ENCODE measurements around the gene HSP90AB1.
"Not testable (repeated sequence)": the region's sequence is repeated elsewhere in the genome, so short reads cannot be mapped to it uniquely, and the experiment has no call there.

HSP90AB1 gene

DNA sequence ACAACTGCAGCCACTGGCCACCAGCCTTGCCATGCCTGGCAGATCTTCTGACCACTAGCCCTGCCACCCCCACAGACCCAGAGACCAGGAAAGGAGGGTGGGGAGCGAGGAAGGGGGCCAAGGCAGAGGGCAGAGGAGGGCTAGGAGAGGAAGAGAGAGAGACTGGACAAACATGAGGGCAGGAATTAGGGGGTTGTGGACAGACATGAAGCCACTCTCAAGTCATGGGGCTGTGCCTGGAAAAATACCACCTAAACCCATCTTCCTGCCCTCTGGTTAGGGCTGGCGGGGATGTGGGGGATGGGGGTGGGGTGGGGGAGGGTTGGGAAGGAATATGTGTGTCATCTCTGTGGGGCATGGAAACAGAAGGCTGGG lies 25.0 kb upstream of the HSP90AB1 start:
- FAIRE-seq: no peak
- DNase-seq (ENCODE audit: extremely low spot score, insufficient read length, low read depth): no peak

DNA sequence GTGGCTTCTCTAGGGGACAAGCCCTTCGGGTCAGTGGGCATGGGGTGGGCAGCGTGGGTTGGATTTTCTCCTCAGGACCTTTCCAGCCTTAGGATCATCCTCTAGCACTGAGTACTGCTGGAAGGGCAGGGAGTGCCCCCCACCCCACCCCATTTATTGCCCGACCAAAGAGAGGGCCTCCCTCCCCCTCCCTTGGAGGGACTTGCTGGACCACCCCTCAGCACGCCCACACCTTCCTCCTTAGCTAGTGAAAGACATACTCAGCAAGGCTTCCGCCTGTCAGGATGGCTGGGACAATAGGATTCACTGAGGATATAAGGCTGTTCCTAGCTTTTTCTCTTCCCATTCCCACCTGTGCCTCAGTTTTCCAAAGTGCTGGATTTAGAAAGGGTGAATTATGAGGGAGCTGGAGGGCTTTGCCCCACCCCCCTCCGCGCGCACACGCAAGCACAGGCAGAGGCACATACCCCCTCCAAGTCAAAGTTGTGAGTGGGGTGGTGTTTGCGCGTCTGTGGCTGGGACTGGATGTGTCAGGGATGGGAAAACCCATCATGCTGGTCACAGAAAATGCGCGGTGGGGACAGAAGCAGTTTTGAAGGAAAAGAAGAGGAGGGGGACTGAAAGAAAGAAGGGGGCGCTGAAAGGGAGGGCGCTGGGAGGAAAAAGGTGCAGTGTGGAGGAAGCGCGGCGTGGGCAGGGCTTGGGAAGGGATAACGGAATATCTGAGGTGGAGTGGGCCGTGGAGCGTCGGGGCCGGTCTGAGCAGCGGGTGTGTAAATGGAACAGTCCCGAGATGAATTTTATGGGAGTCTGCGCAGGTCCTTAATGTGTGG lies 24.2 kb upstream of the HSP90AB1 start:
- no peak for DNase-seq (ENCODE audit: extremely low spot score, insufficient read length, low read depth)
- FAIRE-seq: no peak

DNA sequence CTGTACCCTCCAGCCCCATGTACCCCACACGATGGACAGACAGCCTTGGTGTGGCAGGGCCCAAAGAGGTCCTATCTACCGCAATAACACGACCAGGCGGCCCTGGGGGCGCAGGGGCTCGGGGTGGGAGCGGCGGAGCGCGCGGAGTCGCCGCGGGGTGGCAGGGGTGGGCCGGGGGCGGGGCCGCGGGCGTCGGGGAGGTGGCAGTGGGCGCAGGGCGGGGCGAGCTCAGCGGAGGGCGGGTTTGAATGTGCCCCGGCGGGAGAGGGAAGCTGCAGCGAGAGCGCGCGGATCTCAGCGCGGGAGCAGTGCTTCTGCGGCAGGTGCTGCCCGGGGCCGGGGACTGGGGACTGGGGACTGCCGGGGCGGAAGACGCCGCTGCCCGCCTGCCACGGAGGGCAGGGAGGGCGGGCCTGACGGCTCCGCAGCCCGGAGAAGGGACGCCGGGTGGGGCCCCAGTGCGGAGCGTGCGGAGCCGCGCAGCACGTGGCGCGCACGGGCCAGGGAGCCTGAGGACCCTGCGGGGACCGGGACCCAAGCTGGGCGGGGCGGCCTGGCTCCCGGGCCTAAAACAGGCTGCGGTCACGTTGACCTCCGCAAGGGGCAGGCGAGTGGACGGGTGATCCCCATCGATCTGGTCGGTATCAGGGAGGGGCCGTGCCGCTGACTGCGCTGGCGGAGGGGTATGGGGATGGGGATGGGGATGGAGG lies 23.4 kb upstream of the HSP90AB1 start, which contains the start of gene SLC29A1:
Gene SLC29A1, plus strand, starts transcription at position 277 of the 710 bp plus-strand sequence. CDS start 3,719 bp downstream, outside the sequence.
- FAIRE-seq (no peak), DNase-seq (ENCODE audit: extremely low spot score, insufficient read length, low read depth) (peak; percentile 86)

DNA sequence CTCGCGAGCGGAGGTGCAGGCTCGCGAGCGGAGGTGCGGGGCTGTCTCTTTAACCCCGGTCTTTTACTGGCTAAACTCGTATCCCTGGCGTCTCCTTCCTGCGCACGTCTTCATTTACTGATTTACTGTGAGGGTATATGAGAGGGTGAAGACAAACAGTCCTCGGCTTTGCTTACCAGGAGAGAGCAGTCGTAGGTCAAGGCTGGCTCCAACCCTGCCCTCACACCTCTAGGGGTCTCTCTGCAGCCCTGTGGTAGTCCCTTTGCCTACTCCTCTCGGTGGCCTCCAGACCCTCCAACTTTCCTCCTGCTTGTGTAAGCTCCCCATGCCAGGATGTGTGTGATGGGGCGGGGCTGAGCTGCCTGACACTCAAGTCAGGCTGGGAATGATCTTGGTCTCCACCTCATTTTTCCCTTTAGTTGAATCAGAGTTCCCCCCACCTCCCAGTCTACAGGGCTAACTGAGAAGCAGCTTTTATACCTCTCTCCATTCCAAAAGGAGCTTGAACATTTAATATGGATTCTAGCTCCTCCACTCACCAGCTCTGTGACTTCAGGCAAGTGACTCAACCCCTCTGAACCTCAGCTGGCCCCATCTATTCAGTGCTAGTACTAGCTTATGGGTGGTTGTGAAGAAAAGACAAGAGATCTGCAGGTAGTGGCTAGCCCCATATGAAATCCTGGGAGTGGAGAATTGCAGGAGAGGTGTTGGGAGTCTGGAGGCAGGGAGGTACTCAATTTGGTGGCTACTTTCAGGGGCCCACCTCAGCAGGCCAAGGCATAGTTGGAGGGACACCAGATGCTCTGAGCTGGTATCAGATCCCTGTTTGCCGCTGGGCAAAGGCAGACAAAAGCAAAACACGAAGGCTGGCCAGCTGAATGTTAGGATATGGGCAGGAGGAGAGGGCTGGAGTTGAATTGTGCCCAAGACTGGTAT lies 22.6 kb upstream of the HSP90AB1 start:
- DNase-seq (ENCODE audit: extremely low spot score, insufficient read length, low read depth) (no peak), FAIRE-seq (peak; percentile 42)

DNA sequence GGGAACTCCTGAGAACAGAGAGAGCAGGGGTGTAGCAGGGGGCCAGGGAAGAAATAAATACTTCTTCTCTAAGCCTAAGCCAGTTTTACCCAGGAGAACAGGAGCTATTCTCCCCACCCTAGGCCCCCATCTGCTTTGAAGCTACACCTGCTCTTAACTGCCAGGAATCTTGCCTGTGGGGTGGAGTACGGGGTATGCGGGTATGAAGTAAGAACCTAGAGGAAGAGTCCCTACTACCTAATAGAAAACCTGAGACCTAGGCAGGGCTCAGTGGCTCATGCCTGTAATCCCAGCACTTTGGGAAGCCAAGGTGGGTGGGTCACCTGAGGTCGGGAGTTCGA lies 22.0 kb upstream of the HSP90AB1 start:
- DNase-seq (ENCODE audit: extremely low spot score, insufficient read length, low read depth) (no peak), FAIRE-seq (no peak)

DNA sequence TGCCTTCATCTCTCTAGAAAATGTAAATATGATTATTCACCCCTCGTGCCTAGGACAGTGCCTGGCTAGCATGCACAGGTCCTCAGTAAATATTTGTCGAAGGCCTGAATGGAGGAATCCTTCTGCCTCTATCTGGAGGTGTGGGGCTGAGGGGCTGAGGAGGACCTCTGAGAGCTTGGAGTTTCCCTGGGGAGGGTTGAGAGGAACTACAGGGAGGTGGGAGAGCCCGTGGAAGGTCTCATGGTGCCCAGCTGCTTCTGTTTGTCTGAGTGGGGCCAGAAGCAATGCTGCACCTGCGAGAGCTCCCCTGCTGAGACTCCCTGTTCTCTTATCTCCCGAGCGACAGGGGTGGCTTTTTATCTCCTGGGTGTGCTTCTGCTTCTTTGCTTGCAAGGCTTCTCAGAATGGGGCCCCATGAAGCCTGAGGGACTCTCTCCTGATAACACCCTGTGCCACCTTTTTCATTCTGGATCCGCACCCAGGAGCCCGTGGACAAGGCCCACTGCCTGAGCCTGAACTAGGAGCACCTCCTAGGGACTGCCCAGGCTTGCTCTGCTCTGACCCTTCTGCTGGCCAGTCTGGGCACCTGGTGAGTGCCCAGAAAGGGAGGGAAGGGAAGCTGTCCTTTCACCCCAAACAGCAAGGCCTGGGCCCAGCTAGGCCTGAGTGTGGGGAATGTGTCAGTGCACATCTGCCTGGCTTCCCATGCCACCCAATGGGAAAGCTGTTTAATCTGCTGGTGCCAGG lies 21.1 kb upstream of the HSP90AB1 start:
- no peak for FAIRE-seq
- DNase-seq (ENCODE audit: extremely low spot score, insufficient read length, low read depth): no peak

GRCh38 chr6:44226368-44227147 lies 20.3 kb upstream of the HSP90AB1 start:
- no peak for FAIRE-seq
- DNase-seq (ENCODE audit: extremely low spot score, insufficient read length, low read depth): no peak

GRCh38 chr6:44227148-44227793 lies 19.6 kb upstream of the HSP90AB1 start:
- DNase-seq (ENCODE audit: extremely low spot score, insufficient read length, low read depth): no peak
- no peak for FAIRE-seq

DNA sequence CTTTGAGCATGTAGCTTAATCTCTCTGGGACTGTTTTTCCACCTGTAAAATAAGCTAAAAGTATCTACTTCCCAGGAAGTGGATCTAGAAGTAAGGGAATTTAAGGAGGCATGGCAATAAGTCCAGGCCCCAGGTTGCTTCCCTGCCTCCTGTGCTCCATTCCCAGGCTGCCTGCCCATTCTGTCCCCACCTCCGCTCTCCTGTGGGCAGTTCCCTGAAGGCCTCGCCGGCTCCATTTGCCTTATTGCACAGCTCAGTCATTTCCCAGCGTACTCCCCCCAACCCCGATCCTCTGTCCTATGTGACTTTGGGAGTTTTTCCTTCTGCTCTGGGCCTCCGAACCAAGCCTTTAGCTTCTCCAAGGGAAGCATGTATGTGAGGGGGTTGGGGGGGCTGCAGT lies 18.9 kb upstream of the HSP90AB1 start:
- FAIRE-seq (no peak), DNase-seq (ENCODE audit: extremely low spot score, insufficient read length, low read depth) (no peak)

- DNase-seq (ENCODE audit: extremely low spot score, insufficient read length, low read depth): no peak
- FAIRE-seq: no peak
Measured at GRCh38 chr6:44228433-44228832, 18.5 kb upstream of the HSP90AB1 start.

DNA sequence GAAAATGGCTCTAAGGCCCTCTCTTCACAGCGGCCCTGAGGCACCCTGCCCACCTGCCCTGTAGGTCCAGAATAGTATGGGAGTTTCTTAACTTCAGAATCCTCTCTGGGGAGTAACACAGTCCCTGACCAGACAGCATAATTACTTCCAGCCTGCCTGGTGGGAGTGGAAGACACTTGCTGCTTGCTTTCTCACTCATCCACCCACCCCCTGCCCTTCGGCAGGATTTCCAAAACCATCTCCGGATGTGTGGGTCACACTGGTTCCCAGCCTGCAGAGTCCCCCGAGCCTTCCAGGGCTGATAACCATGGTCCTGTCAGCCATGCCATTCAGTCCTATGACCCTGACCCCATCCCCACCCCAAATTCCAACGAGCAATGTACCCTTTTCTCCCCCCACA lies 18.1 kb upstream of the HSP90AB1 start:
- FAIRE-seq (no peak), DNase-seq (ENCODE audit: extremely low spot score, insufficient read length, low read depth) (no peak)

DNA sequence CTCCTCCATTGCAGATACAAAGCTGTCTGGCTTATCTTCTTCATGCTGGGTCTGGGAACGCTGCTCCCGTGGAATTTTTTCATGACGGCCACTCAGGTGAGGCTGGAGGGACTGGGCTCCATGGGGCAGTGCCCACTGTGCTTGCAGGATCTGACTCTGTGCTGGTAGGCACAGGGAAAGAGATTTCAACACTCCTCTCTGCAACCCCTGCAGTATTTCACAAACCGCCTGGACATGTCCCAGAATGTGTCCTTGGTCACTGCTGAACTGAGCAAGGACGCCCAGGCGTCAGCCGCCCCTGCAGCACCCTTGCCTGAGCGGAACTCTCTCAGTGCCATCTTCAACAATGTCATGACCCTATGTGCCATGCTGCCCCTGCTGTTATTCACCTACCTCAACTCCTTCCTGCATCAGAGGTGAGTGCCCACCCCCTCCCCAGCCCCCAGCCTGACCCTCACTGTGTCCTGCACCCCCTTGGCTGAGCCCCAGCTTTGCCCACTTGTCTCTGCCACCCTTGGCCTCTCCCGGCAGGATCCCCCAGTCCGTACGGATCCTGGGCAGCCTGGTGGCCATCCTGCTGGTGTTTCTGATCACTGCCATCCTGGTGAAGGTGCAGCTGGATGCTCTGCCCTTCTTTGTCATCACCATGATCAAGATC lies 17.4 kb upstream of the HSP90AB1 start:
- no peak for FAIRE-seq

DNA sequence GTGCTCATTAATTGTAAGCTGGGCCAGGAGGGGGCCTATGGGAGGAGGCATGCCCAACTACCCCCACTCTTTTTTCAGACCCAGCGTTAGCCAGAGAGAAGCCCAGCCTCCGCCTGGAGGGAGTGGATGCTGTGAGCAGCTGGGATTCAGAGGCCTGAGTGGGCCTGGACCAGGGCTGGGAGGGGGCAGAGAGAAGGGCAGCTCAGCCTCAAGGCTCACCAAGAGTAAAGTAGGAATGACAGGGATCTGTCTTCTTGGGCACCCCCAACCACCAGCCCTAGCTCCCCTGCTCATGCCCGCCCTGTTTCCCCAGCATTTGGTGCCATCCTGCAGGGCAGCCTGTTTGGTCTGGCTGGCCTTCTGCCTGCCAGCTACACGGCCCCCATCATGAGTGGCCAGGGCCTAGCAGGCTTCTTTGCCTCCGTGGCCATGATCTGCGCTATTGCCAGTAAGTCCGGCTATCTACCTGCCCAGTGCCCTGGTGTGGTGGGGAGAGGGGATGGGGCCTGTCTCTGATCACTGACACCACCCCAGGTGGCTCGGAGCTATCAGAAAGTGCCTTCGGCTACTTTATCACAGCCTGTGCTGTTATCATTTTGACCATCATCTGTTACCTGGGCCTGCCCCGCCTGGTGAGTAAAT lies 16.7 kb upstream of the HSP90AB1 start:
- DNase-seq (ENCODE audit: extremely low spot score, insufficient read length, low read depth) (no peak), FAIRE-seq (no peak)

More for the DNA sequence above, 17.4 kb upstream of the HSP90AB1 start:
- no peak for DNase-seq (ENCODE audit: extremely low spot score, insufficient read length, low read depth)

- not testable (repeated sequence) for FAIRE-seq; DNase-seq (ENCODE audit: extremely low spot score, insufficient read length, low read depth)
Measured at GRCh38 chr6:44231426-44231825, 15.5 kb upstream of the HSP90AB1 start.

DNA sequence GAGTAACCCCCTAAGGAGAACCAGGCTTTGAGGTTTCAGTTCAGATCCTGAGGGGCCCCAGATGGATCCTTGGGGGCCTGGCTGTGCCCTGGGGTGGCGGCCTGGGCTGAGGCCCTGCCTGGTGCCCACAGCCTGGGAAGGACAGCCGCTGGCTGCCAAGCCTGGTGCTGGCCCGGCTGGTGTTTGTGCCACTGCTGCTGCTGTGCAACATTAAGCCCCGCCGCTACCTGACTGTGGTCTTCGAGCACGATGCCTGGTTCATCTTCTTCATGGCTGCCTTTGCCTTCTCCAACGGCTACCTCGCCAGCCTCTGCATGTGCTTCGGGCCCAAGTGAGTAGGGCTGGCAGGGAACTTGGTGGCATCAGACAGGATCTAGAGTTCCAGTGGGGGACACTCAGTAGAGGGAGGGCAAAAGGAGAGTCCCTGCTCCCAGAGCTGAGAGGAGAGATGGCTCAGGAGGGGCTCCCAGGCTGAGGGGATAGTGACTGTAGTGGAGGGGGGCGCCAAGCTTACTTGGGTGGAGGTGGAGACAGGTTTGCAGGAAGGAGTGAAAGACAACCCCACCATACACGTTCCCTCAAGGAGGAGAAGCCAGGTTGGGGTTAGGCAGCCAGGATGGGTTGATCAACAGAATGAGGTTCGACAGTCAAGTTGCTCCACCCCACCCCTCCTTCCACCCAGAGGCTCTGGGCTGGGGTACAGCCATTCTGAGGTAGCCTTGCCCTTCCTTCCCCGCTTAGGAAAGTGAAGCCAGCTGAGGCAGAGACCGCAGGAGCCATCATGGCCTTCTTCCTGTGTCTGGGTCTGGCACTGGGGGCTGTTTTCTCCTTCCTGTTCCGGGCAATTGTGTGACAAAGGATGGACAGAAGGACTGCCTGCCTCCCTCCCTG lies 14.0 kb upstream of the HSP90AB1 start:
- no peak for FAIRE-seq
- DNase-seq (ENCODE audit: extremely low spot score, insufficient read length, low read depth): no peak

GRCh38 chr6:44233567-44234100 lies 13.3 kb upstream of the HSP90AB1 start:
- DNase-seq (ENCODE audit: extremely low spot score, insufficient read length, low read depth): no peak
- FAIRE-seq: no peak

All from GM18507 (cell line).